NCI-H748 treated with DMSO at 0.1 percent for 48 hours (cell line): Measurements from ENCODE around the gene GRID1.

ENCODE experiments used
- DNase-seq: peaks from one replicate; lab custom pipeline; 2025; lab: John Stamatoyannopoulos, UW

Gene GRID1

GRCh38 chr10:86266446-86267242, 100.0 kb downstream of the GRID1 start:
- no peak for DNase-seq

GRCh38 chr10:86265895-86266259, 100.7 kb downstream of the GRID1 start:
- no peak for DNase-seq

GRCh38 chr10:86265236-86265894, 101.2 kb downstream of the GRID1 start:
- DNase-seq, result no peak

GRCh38 chr10:86264481-86265231, 101.9 kb downstream of the GRID1 start:
- no peak for DNase-seq

- DNase-seq, result no peak
These were observed 102.7 kb downstream of the GRID1 start for GRCh38 chr10:86263907-86264306.

- DNase-seq, result no peak
These were observed 103.4 kb downstream of the GRID1 start for GRCh38 chr10:86263209-86263608.

GRCh38 chr10:86262688-86263181, 103.9 kb downstream of the GRID1 start:
- DNase-seq, result no peak

GRCh38 chr10:86261941-86262687, 104.5 kb downstream of the GRID1 start:
- no peak for DNase-seq

- no peak for DNase-seq
These were observed 105.1 kb downstream of the GRID1 start for GRCh38 chr10:86261470-86261869.

GRCh38 chr10:86260564-86260963, 106.0 kb downstream of the GRID1 start:
- no peak for DNase-seq

- DNase-seq, result no peak
These were observed 106.6 kb downstream of the GRID1 start for GRCh38 chr10:86259901-86260562.

- DNase-seq, result no peak
These were observed 107.7 kb downstream of the GRID1 start for GRCh38 chr10:86258941-86259340.

- no peak for DNase-seq
These were observed 108.1 kb downstream of the GRID1 start for GRCh38 chr10:86258499-86258898.

GRCh38 chr10:86257683-86258082, 108.9 kb downstream of the GRID1 start:
- no peak for DNase-seq

GRCh38 chr10:86256690-86257315, 109.8 kb downstream of the GRID1 start:
- DNase-seq, result no peak

- DNase-seq, result no peak
These were observed 111.0 kb downstream of the GRID1 start for GRCh38 chr10:86255405-86256251.

GRCh38 chr10:86254526-86255174, 111.9 kb downstream of the GRID1 start:
- peak; percentile 17 for DNase-seq

- DNase-seq, result no peak
These were observed 112.5 kb downstream of the GRID1 start for GRCh38 chr10:86254081-86254480.
